GM21360 (cell line): Measurements from ENCODE around the gene SH3RF1.
"Not testable (repeated sequence)": the region's sequence is repeated elsewhere in the genome, so short reads cannot be mapped to it uniquely, and the experiment has no call there.

Experiments used
- ATAC-seq: cut with Tn5 transposase; IDR thresholded peaks from one replicate; pipeline ENCODE4 v1.9.1; 2021; ENCODE audit warnings: mild to moderate bottlenecking, moderate library complexity; ENCODE audit not compliant: unreplicated experiment

Gene SH3RF1

GRCh38 chr4:169277838-169278237, 7.1 kb upstream of the SH3RF1 start:
- ATAC-seq = not testable (repeated sequence)

- no peak for ATAC-seq
These were observed 4.4 kb upstream of the SH3RF1 start for GRCh38 chr4:169275180-169275579.

- no peak for ATAC-seq
These were observed 3.3 kb upstream of the SH3RF1 start for GRCh38 chr4:169274033-169274432.

- peak; percentile 25 for ATAC-seq
These were observed 1.6 kb upstream of the SH3RF1 start for GRCh38 chr4:169272265-169272886.

GRCh38 chr4:169271692-169272007, 894 bp upstream of the SH3RF1 start:
- no peak for ATAC-seq

- ATAC-seq = peak; percentile 39
These were observed 593 bp downstream of the SH3RF1 start for GRCh38 chr4:169269916-169270809.

GRCh38 chr4:169268951-169269760, 1.6 kb downstream of the SH3RF1 start:
- ATAC-seq = no peak

GRCh38 chr4:169267070-169267469, 3.7 kb downstream of the SH3RF1 start:
- no peak for ATAC-seq

- ATAC-seq = no peak
These were observed 4.1 kb downstream of the SH3RF1 start for GRCh38 chr4:169266661-169267060.

- no peak for ATAC-seq
These were observed 4.7 kb downstream of the SH3RF1 start for GRCh38 chr4:169266081-169266480.

- no peak for ATAC-seq
These were observed 6.9 kb downstream of the SH3RF1 start for GRCh38 chr4:169263791-169264392.

- ATAC-seq = no peak
These were observed 10.4 kb downstream of the SH3RF1 start for GRCh38 chr4:169260217-169260866.

GRCh38 chr4:169259271-169259670, 11.5 kb downstream of the SH3RF1 start:
- ATAC-seq = no peak

GRCh38 chr4:169258141-169258540, 12.6 kb downstream of the SH3RF1 start:
- ATAC-seq = no peak

GRCh38 chr4:169256856-169257761, 13.6 kb downstream of the SH3RF1 start:
- ATAC-seq = no peak

GRCh38 chr4:169256101-169256612, 14.6 kb downstream of the SH3RF1 start:
- no peak for ATAC-seq

GRCh38 chr4:169254546-169254983, 16.2 kb downstream of the SH3RF1 start:
- no peak for ATAC-seq

GRCh38 chr4:169253904-169254303, 16.9 kb downstream of the SH3RF1 start:
- ATAC-seq = no peak

GRCh38 chr4:169253113-169253671, 17.6 kb downstream of the SH3RF1 start:
- no peak for ATAC-seq
